HepG2 (cell line): ENCODE data around the gene APOM. TPM values are rescaled to one million over a fixed set of nuclear protein-coding genes. Genes with fewer than 3 reads are reported as not detected.

ENCODE experiments used
- AGO2 ChIP-seq: fragments of 200-400 bp; formaldehyde crosslinking; optimal IDR thresholded peaks from 2 replicates; pipeline ENCODE3; 2017; ENCODE audit warnings: mild to moderate bottlenecking, low read depth, low read length, moderate library complexity
- GABPB1 ChIP-seq: IDR thresholded peaks from 2 replicates; pipeline ENCODE4 v1.6.1; 2016; ENCODE audit warnings: mild to moderate bottlenecking, missing genetic modification reagents, moderate library complexity, missing compliant biosample characterization
- JARID2 ChIP-seq: sonication (generic); formaldehyde crosslinking; IDR thresholded peaks from 2 replicates; pipeline ENCODE4 v1.8.1; 2023; ENCODE audit warnings: missing genetic modification reagents, inconsistent platforms; ENCODE audit not compliant: insufficient replicate concordance
- KLF16 ChIP-seq, 2 experiments: sonication (generic) in 1 of 2; formaldehyde crosslinking in 1 of 2; IDR thresholded peaks; 2 replicates each; pipeline versions ENCODE4 v1.6.1 to v1.8.0; 2016 to 2023; ENCODE audit warnings: missing genetic modification reagents in 2 of 2, missing compliant biosample characterization in 1 of 2
- MAFG ChIP-seq: sonication (generic); formaldehyde crosslinking; IDR thresholded peaks from 2 replicates; pipeline ENCODE4 v1.5.1; 2020; ENCODE audit warnings: mild to moderate bottlenecking, missing genetic modification reagents
- NPAS2 ChIP-seq: sonication (generic); formaldehyde crosslinking; IDR thresholded peaks from 2 replicates; pipeline ENCODE4 v1.8.0; 2022; ENCODE audit warnings: mild to moderate bottlenecking, missing genetic modification reagents, borderline replicate concordance
- NR2F1 ChIP-seq, 2 experiments: fragments of 450-650 bp in 1 of 2; formaldehyde crosslinking in 1 of 2; IDR thresholded peaks; 2 replicates each; pipeline versions ENCODE4 v1.5.0 to v1.6.1; 2016 to 2020; ENCODE audit warnings: mild to moderate bottlenecking in 1 of 2, missing compliant biosample characterization in 1 of 2, missing genetic modification reagents in 1 of 2, moderate library complexity in 1 of 2
- RARA ChIP-seq: IDR thresholded peaks from 2 replicates; pipeline ENCODE4 v1.6.1; 2016; ENCODE audit warnings: missing genetic modification reagents, missing compliant biosample characterization
- SALL1 ChIP-seq: sonication (generic); formaldehyde crosslinking; IDR thresholded peaks from 2 replicates; pipeline ENCODE4 v1.8.0; 2022; ENCODE audit warnings: mild to moderate bottlenecking, missing genetic modification reagents
- XBP1 ChIP-seq: sonication (generic); formaldehyde crosslinking; IDR thresholded peaks from 2 replicates; pipeline ENCODE4 v1.5.0; 2020; ENCODE audit warnings: missing genetic modification reagents
- ZNF441 ChIP-seq: sonication (generic); formaldehyde crosslinking; IDR thresholded peaks from 2 replicates; pipeline ENCODE4 v1.7.0; 2021; ENCODE audit warnings: missing genetic modification reagents, borderline replicate concordance
- ZSCAN12 ChIP-seq: sonication (generic); formaldehyde crosslinking; IDR thresholded peaks from 2 replicates; pipeline ENCODE4 v1.9.0; 2021; ENCODE audit warnings: mild to moderate bottlenecking, missing genetic modification reagents
- polyA plus RNA-seq, 8 experiments: library from polyadenylated mRNA; depleted of rRNA in 3 of 8; stranded (reverse) in 7 of 8; unstranded in 1 of 8; fragments of >200 nt; fragmentation: Illumina TruSeq in 4 of 8; extraction: Trizol in 4 of 8; gene quantifications; 2 replicates each; pipeline versions ENCODE4 v1.2.1 to v1.2.3, GENCODE V29; 2011 to 2016; ENCODE audit warnings: low read depth in 4 of 8, missing spikeins in 1 of 8, mixed read lengths in 1 of 8; ENCODE audit not compliant: insufficient read depth in 1 of 8
- total RNA-seq, 5 experiments: library from RNA; depleted of rRNA; stranded (reverse); fragments of >200 nt; fragmentation: Illumina TruSeq; extraction: Trizol; gene quantifications; 2 replicates each; pipeline ENCODE4 v1.2.3, GENCODE V29; 2016; ENCODE audit warnings: low read depth in 1 of 5
- TF ChIP-seq, protein P1 (sequence below), 2 experiments: sonication (generic) in 1 of 2; formaldehyde crosslinking in 1 of 2; IDR thresholded peaks; 2 replicates each; pipeline versions ENCODE4 v1.6.1 to v1.9.0; 2014 to 2022; ENCODE audit warnings: antibody characterized with exemption in 1 of 2, borderline replicate concordance in 1 of 2, inconsistent platforms in 1 of 2, low read depth in 1 of 2, missing genetic modification reagents in 1 of 2
- TF ChIP-seq, protein P2 (sequence below): sonication (generic); formaldehyde crosslinking; IDR thresholded peaks from 2 replicates; pipeline ENCODE4 v1.8.0; 2022; ENCODE audit warnings: missing genetic modification reagents, mild to moderate bottlenecking, moderate library complexity, borderline replicate concordance
- TF ChIP-seq, protein P3 (sequence below): sonication (generic); formaldehyde crosslinking; IDR thresholded peaks from 2 replicates; pipeline ENCODE4 v1.4.0; 2020; ENCODE audit warnings: mild to moderate bottlenecking, missing genetic modification reagents
- TF ChIP-seq, protein P4 (sequence below): sonication (generic); formaldehyde crosslinking; IDR thresholded peaks from 2 replicates; pipeline ENCODE4 v1.9.0; 2022; ENCODE audit warnings: missing genetic modification reagents, mild to moderate bottlenecking, borderline replicate concordance

The APOM gene
- total and polyA plus RNA-seq, 2 of the 13 experiments (the other 11 are each of a cell fraction or from before 2014, with no cell fraction given), result 98.2 to 1,140 TPM

DNA sequence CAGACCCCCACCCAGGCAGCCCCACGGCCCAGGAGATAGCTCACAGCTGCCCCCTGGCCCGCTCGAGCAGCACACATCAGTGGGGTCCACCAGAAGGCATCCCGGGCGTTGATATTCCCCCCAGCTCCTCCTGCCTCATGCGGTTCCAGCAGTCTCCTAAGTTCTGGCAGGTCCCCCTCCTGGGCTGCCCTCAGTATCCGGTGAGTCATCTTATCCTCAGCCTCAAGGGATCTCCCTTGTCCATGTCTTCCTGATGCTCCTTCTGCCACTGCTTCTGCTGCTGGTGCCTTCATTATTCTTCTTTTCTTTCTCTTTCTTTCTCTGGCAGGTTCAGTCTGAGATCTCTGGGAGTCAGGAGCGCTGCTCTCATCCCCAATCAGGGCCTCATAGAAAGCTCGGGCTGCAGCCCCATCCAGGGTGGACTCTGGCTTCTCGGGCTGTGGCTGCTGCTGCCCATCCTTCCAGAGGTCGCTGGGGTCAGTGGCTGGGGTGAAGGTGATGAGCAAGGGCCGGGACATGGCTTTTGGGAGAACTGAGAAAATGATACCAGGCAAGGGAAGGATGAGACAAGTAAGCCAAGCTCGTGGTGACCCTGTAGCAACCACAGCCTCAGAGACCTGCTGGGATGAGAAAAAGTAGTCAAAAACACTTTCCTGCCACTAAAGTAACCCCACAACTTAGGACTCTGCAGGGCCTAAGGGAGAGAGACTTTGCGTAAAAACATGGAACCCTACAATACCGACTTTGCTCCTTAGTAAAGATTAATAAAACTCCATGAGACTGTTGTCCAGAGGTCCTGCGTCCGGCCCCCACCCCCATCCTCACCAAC lies 8.5 kb downstream of the APOM start (continued):
- TF ChIP-seq ZNF441 (peak; percentile 56; the same call in 1 of the 2 replicates), RARA (CRISPR knock-in tag) (peak; percentile 38; the same call in 1 of the 2 replicates), NR2F1 (CRISPR knock-in tag; IDR thresholded peaks at IDR 0.05) (peak; percentile 44 to 87; a peak in 3 of 4 replicates), NPAS2 (CRISPR knock-in tag) (0 out of 2 replicates have a peak, but pooled peaks have one; percentile 57), ZSCAN12 (CRISPR knock-in tag) (no peak), XBP1 (CRISPR knock-in tag) (no peak), KLF16 (CRISPR knock-in tag; IDR thresholded peaks at IDR 0.05) (peak in 1 of 2 experiments; percentile 8; a peak in 1 of 4 replicates), GABPB1 (CRISPR knock-in tag) (peak; percentile 30; the same call in 1 of the 2 replicates), SALL1 (CRISPR knock-in tag) (0 out of 2 replicates have a peak, but pooled peaks have one; percentile 48), JARID2 (CRISPR knock-in tag) (no peak), MAFG (CRISPR knock-in tag) (no peak), AGO2 (peak; percentile 81)
- TF ChIP-seq, protein P1, sequence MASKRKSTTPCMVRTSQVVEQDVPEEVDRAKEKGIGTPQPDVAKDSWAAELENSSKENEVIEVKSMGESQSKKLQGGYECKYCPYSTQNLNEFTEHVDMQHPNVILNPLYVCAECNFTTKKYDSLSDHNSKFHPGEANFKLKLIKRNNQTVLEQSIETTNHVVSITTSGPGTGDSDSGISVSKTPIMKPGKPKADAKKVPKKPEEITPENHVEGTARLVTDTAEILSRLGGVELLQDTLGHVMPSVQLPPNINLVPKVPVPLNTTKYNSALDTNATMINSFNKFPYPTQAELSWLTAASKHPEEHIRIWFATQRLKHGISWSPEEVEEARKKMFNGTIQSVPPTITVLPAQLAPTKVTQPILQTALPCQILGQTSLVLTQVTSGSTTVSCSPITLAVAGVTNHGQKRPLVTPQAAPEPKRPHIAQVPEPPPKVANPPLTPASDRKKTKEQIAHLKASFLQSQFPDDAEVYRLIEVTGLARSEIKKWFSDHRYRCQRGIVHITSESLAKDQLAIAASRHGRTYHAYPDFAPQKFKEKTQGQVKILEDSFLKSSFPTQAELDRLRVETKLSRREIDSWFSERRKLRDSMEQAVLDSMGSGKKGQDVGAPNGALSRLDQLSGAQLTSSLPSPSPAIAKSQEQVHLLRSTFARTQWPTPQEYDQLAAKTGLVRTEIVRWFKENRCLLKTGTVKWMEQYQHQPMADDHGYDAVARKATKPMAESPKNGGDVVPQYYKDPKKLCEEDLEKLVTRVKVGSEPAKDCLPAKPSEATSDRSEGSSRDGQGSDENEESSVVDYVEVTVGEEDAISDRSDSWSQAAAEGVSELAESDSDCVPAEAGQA (IDR thresholded peaks at IDR 0.05; ENCODE audit: low read depth), result no peak
- TF ChIP-seq, protein P1 (CRISPR knock-in tag; IDR thresholded peaks at IDR 0.05; ENCODE audit: borderline replicate concordance), result peak; percentile 56; the same call in 1 of the 2 replicates
- TF ChIP-seq, protein P2, sequence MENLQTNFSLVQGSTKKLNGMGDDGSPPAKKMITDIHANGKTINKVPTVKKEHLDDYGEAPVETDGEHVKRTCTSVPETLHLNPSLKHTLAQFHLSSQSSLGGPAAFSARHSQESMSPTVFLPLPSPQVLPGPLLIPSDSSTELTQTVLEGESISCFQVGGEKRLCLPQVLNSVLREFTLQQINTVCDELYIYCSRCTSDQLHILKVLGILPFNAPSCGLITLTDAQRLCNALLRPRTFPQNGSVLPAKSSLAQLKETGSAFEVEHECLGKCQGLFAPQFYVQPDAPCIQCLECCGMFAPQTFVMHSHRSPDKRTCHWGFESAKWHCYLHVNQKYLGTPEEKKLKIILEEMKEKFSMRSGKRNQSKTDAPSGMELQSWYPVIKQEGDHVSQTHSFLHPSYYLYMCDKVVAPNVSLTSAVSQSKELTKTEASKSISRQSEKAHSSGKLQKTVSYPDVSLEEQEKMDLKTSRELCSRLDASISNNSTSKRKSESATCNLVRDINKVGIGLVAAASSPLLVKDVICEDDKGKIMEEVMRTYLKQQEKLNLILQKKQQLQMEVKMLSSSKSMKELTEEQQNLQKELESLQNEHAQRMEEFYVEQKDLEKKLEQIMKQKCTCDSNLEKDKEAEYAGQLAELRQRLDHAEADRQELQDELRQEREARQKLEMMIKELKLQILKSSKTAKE (CRISPR knock-in tag), result 0 out of 2 replicates have a peak, but pooled peaks have one; percentile 29
- TF ChIP-seq, protein P3, sequence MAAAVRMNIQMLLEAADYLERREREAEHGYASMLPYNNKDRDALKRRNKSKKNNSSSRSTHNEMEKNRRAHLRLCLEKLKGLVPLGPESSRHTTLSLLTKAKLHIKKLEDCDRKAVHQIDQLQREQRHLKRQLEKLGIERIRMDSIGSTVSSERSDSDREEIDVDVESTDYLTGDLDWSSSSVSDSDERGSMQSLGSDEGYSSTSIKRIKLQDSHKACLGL (CRISPR knock-in tag), result 0 out of 2 replicates have a peak, but pooled peaks have one; percentile 24
- TF ChIP-seq, protein P4, sequence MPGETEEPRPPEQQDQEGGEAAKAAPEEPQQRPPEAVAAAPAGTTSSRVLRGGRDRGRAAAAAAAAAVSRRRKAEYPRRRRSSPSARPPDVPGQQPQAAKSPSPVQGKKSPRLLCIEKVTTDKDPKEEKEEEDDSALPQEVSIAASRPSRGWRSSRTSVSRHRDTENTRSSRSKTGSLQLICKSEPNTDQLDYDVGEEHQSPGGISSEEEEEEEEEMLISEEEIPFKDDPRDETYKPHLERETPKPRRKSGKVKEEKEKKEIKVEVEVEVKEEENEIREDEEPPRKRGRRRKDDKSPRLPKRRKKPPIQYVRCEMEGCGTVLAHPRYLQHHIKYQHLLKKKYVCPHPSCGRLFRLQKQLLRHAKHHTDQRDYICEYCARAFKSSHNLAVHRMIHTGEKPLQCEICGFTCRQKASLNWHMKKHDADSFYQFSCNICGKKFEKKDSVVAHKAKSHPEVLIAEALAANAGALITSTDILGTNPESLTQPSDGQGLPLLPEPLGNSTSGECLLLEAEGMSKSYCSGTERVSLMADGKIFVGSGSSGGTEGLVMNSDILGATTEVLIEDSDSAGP (CRISPR knock-in tag), result peak; percentile 66; the same call in 1 of the 2 replicates
